ENCODE measurements around the gene EPB41L2.
"Not testable (repeated sequence)": the region's sequence is repeated elsewhere in the genome, so short reads cannot be mapped to it uniquely, and the experiment has no call there.

EPB41L2 gene

GRCh38 chr6:130944486-130944885, 118.6 kb downstream of the EPB41L2 start:
- no peak for DNase-seq (ENCODE audit: low read depth)

DNA sequence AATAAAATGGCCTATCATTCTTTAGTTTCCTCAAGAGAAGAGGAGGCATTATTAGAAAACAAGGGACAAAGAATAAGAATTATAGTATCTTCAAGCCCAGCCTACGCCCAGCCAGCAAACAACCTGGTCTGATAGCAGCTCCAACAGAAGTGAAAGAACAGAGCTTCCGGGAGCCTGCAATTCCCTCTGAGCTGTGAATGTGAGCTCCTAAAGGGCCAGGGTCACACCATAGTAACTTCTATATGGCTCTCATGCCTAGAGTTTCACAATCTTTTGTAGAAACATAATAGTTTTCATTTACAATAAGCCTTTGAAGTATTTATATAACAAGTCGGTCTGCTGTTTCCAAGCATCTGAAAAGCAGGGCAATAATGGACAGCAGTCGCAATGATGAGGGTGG, 119.3 kb downstream of the EPB41L2 start:
- no peak for DNase-seq (ENCODE audit: low read depth)

DNA sequence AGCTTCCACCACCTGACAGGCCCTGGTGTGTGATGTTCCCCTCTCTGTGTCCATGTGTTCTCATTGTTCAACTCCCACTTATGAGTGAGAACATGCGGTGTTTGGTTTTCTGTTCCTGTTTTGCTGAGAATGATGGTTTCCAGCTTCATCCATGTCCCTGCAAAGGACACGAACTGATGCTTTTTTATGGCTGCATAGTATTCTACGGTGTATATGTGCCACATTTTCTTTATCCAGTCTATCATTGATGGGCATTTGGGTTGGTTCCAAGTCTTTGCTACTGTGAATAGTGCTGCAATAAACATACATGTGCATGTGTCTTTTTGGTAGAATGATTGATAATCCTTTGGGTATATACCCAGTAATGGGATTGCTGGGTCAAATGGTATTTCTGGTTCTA, 120.3 kb downstream of the EPB41L2 start:
- not testable (repeated sequence) for DNase-seq (ENCODE audit: low read depth)

- DNase-seq (ENCODE audit: low read depth), result no peak
Observed at GRCh38 chr6:130937942-130938604, 125.0 kb downstream of the EPB41L2 start.

- no peak for DNase-seq (ENCODE audit: low read depth)
Observed at GRCh38 chr6:130936933-130937332, 126.1 kb downstream of the EPB41L2 start.

DNA sequence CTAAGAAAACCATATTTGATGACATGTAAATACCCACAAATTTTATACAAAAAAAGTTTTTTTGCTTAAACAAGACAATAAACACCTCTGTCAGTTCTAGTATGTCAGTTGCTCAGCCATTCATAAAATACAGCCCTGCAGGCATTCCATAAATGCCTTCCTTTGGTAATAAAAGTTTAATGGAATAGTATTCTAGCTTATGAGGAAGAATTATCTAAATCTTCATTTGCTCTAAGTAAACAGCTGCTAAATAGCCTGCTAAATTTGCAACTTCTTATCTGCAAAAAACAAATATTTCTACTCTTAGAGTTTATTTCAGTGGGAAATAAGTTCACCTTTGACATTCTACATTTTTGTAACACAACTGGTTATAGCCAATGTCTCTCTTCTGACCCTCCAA, 127.1 kb downstream of the EPB41L2 start:
- DNase-seq (ENCODE audit: low read depth), result no peak

DNA sequence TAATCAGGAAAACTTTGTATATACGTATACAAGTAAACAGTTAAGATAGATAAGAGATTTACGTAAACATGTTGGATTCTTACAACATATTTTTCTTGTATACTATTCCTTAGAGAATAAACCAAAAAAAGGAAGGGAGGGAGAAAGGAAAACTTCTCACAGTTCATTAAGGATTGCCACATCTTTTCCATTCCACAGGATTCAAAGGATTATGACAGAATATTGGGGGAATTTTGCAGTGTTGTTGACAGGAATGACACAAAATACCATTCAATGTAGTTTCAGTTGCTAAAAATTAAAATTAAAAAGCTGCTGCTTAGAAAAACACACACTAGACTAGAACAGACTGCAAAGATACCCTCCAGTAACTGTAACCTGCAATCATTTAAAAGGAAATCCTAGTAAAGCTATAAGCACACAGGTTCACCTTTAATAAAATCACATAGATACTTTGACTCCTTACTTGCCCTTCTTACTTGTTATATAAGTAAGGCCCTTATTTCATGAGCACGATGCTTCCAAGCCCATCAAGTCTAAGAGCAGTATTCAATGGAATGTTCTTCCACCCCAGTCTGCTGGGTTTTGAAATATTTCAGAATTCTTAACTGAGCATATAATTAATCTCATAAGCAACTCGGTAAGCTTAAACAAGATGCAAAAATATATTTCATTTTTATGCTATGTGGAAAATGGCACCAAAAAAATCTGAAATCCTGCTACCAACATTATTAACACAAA, 128.0 kb downstream of the EPB41L2 start:
- no peak for DNase-seq (ENCODE audit: low read depth)

DNA sequence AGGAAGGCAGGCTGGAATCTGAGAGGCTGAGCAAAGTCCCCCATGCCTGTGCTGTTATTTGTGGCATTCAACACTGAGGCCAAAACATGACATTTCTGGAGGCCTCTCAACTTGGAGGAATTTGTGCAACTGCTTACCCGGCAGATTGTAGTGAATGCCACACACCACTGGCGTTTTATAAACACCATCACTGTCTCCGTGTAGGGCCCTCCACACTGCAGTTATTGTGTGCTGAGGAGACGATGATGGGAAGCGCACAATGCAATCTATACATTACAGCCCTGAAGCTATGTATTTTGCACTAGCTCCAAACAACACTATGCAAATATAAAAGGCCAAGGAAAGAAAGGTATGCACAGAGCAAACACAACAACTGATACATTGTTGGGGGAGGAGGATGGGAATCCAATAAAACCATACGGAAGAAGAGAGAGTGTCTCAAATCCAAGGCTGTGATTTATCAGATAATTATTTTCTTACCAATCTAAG, 129.3 kb downstream of the EPB41L2 start:
- no peak for DNase-seq (ENCODE audit: low read depth)

DNA sequence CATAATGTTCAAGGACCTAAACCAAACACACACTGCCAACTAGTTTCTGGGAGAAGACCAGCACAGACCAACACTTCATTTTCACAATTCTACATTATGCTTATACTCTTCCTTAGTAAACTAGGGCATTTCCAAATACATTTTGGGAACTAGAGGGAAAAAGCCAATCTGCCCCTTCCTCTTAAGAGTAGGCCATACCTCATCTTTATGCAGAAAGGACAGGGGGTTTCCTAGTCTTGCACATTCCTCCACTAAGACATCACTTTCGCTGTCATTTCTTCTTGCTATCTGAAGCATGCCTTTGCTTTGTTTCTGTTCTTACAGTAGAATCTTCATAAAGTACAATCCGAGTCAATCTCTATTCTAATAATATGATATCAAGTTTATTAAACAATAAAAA, 130.1 kb downstream of the EPB41L2 start:
- no peak for DNase-seq (ENCODE audit: low read depth)

DNA sequence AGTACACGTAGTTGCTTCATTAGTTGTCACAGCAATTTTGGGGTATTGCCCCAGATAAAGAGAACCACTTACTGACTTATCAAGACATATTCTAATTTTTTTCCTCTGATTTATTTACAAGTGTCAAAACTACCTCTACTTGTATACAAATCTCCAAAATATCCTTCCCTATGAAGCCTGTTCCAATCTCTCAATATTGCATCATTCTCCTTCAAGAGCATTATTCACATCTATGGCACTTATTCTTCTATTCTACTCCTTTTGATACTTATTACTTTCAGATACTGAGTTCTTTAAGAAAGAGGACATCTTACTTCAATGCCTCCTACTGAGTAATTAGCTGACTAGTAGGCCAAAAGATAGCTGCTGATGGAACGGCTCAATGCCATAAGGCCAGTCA, 130.6 kb downstream of the EPB41L2 start:
- no peak for DNase-seq (ENCODE audit: low read depth)

GRCh38 chr6:130931683-130932082, 131.4 kb downstream of the EPB41L2 start:
- DNase-seq (ENCODE audit: low read depth), result no peak

DNA sequence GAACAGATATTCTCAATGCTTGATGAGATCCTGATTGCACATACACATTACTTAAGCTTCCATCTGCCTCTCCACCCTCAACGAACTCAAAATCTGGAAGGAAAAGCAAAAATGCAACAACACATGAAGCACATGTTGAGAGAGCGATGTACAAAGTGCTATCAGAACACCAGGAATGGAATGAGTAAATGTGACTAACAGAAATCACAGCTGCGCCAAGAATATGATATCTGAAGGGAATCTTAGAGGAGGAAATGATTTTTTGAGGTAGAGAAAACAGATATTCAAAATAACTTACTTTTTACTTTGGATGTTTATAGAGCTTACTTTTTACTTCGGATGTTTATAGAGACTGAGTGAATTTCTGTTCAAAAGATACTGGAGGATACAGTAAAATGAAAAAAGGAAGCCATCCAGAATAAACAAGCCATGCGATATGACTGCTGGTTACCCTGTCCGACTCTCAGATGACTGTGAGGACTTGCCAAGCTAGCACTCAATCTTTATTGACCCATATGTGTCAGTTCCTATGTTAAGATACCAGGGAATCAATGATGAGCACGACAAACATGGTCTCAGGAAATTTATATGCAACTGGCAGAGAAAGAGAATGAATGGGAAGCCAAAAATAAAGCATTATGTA, 133.9 kb downstream of the EPB41L2 start:
- no peak for DNase-seq (ENCODE audit: low read depth)

GRCh38 chr6:130928158-130928912, 134.7 kb downstream of the EPB41L2 start:
- DNase-seq (ENCODE audit: low read depth), result no peak

GRCh38 chr6:130927305-130927704, 135.7 kb downstream of the EPB41L2 start:
- no peak for DNase-seq (ENCODE audit: low read depth)

DNA sequence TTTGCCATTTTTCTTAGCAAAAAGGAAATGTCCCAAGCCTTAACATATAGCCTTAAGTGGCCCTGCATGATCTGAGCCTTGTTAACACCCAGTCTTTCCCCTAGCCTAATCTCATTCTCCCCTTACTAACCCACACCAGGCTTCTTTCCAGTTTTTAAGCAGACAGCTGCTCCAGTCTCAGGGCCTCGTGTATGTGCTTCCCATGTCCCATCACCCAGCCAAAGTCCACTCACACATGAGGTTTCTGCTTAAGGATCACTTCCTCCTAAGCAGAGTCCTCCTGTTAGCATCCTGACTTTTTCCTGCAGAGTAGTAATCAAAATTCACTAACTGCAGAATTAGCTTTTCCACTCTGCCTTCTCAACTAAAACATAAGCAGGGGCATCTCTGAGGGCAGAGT, 139.7 kb downstream of the EPB41L2 start:
- DNase-seq (ENCODE audit: low read depth), result no peak

DNA sequence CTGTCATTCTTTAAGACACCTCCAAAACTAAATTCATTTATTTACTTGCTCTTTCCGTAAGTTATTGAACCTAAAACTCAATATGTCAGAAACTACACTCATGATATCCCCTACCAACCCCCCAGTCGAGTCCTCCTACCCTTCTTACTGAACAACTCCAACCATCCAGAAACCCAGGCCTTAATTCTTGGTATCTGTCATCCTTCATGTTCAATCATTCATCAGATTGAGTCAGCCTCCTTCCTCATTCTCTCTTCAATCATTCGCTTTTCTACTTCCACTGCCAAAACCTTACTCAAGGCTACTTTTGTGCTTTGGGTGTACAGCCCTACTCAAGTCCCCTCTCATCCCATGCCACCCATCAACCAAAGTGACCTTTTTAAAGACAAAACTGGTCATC, 140.1 kb downstream of the EPB41L2 start:
- DNase-seq (ENCODE audit: low read depth), result no peak

GRCh38 chr6:130920969-130921368, 142.1 kb downstream of the EPB41L2 start:
- DNase-seq (ENCODE audit: low read depth), result no peak

GRCh38 chr6:130918171-130918570, 144.9 kb downstream of the EPB41L2 start:
- DNase-seq (ENCODE audit: low read depth), result no peak

GRCh38 chr6:130915606-130916005, 147.4 kb downstream of the EPB41L2 start:
- DNase-seq (ENCODE audit: low read depth), result not testable (repeated sequence)

GRCh38 chr6:130913120-130913519, 149.9 kb downstream of the EPB41L2 start:
- DNase-seq (ENCODE audit: low read depth), result no peak

DNA sequence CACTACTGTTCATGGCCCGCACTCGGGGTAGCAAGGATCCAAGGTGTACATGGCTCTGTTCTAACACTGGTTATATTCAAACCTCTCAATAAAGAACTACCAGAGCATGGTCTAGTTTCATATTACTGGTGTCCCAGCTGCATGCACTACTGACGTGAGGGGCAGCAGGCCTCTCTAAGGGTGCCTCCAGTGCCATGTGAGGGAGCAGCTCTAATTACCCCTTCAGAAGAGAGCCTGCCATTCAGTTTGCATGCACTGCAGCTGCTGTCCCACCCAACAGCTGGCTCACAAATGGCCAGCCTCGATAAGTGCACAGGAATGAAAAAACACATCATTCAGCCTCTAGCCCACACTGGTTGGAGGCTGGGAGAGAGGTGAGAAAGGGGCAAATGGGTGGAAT, 150.6 kb downstream of the EPB41L2 start:
- no peak for DNase-seq (ENCODE audit: low read depth)

- DNase-seq (ENCODE audit: low read depth), result no peak
Observed at GRCh38 chr6:130908958-130909357, 154.1 kb downstream of the EPB41L2 start.
